ENCODE results near the gene TNFSF15. TPM values are rescaled to one million over a fixed set of nuclear protein-coding genes. Genes with fewer than 3 reads are reported as not detected.
"Not testable (repeated sequence)": the region's sequence is repeated elsewhere in the genome, so short reads cannot be mapped to it uniquely, and the experiment has no call there.

Gene TNFSF15
- total RNA-seq, 1 donor from 2014 or later, result 2.0 TPM

- no peak for DNase-seq
Observed at GRCh38 chr9:114745879-114746550, 59.8 kb downstream of the TNFSF15 start.

- peak; percentile 49 for DNase-seq
Observed at GRCh38 chr9:114745108-114745848, 60.6 kb downstream of the TNFSF15 start.

- DNase-seq, result no peak
Observed at GRCh38 chr9:114743446-114743845, 62.4 kb downstream of the TNFSF15 start.

- DNase-seq, result no peak
Observed at GRCh38 chr9:114742947-114743346, 62.9 kb downstream of the TNFSF15 start.

GRCh38 chr9:114741521-114741920 lies 64.3 kb downstream of the TNFSF15 start:
- DNase-seq, result peak; percentile 19

- peak; percentile 95 for DNase-seq
Observed at GRCh38 chr9:114738581-114739316, 67.1 kb downstream of the TNFSF15 start.

GRCh38 chr9:114737847-114738246 lies 68.0 kb downstream of the TNFSF15 start:
- DNase-seq, result no peak

GRCh38 chr9:114737118-114737517 lies 68.7 kb downstream of the TNFSF15 start:
- DNase-seq, result no peak

- DNase-seq, result peak; percentile 37
Observed at GRCh38 chr9:114735704-114736103, 70.1 kb downstream of the TNFSF15 start.

GRCh38 chr9:114735139-114735538 lies 70.7 kb downstream of the TNFSF15 start:
- DNase-seq, result not testable (repeated sequence)

Other genes starting within 250 kb of the TNFSF15 start
- 119 and 176 TPM in 2 replicates for gene ATP6V1G1, start 218.3 kb downstream of the TNFSF15 start, total RNA-seq
- gene TMEM268, start 194.7 kb downstream of the TNFSF15 start, total RNA-seq, result 2.5 and 3.9 TPM in 2 replicates
- not detected in 2 replicates for gene TEX53, start 148.2 kb downstream of the TNFSF15 start, total RNA-seq
- not detected in 2 replicates for gene TEX48, start 123.8 kb downstream of the TNFSF15 start, total RNA-seq
- gene TNFSF8, start 124.6 kb upstream of the TNFSF15 start, total RNA-seq, result not detected in 2 replicates

Measured in dermis blood vessel endothelial cell (primary cell).